ENCODE data around the gene ABCA2.

DNA sequence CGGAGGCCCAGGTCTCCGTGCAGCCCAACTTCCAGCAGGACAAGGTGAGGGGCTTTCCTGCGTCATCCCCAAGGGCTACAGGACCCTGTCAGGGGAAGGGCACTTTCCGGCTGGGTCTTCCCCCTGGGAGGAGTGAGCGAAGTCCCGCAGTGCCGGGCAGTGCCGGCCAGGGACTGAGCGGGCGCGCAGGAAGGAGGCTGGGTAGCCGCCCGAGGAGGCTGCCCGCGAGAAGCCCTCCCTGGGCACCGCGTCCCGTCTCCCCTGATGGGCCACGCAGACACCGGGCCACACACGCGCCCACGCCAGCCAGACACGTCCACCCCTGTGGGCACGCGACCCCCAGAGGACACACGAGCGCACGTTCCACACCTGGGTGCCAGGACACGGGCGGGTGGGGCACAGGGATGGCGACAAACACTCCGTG is 50.4 kb downstream of the ABCA2 start:
- TF ChIP-seq, protein P1, sequence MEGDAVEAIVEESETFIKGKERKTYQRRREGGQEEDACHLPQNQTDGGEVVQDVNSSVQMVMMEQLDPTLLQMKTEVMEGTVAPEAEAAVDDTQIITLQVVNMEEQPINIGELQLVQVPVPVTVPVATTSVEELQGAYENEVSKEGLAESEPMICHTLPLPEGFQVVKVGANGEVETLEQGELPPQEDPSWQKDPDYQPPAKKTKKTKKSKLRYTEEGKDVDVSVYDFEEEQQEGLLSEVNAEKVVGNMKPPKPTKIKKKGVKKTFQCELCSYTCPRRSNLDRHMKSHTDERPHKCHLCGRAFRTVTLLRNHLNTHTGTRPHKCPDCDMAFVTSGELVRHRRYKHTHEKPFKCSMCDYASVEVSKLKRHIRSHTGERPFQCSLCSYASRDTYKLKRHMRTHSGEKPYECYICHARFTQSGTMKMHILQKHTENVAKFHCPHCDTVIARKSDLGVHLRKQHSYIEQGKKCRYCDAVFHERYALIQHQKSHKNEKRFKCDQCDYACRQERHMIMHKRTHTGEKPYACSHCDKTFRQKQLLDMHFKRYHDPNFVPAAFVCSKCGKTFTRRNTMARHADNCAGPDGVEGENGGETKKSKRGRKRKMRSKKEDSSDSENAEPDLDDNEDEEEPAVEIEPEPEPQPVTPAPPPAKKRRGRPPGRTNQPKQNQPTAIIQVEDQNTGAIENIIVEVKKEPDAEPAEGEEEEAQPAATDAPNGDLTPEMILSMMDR (IDR thresholded peaks at IDR 0.05 in 4 of 5, conservative IDR thresholded peaks at IDR 0.05 in 1 of 5) = no peak
- no peak for TF ChIP-seq POLR2A (IDR thresholded peaks at IDR 0.05)
